HTR-8/SVneo (cell line): Measurements from ENCODE around the gene ANGPTL4.
"Not testable (repeated sequence)": the region's sequence is repeated elsewhere in the genome, so short reads cannot be mapped to it uniquely, and the experiment has no call there.

Source experiments
- DNase-seq: peaks from one replicate; pipeline ENCODE4 v3.0.0; 2011; ENCODE audit warnings: low spot score, mixed read lengths; ENCODE audit not compliant: insufficient read length
- FAIRE-seq: peaks from 2 replicates; lab custom pipeline; 2011; peaks lifted over from hg19 to GRCh38; lab: Jason Lieb, UNC

The ANGPTL4 gene

DNA sequence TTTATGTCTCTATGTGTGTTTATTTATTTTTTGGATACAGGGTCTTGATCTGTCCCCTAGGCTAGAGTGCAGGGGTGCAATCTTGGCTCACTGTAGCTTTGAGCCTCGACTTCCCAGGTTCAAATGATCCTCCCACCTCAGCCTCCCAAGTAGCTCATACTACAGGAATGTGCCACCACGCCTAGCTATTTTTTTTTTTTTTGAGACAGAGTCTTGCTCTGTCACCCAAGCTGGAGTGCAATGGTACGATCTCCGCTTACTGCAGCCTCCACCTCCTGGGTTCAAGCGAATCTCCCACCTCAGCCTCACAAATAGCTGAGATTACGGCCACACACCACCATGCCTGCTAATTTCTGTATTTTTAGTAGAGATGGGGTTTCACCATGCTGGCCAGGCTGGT, 5.0 kb upstream of the ANGPTL4 start:
- FAIRE-seq (no peak), DNase-seq (no peak)

DNA sequence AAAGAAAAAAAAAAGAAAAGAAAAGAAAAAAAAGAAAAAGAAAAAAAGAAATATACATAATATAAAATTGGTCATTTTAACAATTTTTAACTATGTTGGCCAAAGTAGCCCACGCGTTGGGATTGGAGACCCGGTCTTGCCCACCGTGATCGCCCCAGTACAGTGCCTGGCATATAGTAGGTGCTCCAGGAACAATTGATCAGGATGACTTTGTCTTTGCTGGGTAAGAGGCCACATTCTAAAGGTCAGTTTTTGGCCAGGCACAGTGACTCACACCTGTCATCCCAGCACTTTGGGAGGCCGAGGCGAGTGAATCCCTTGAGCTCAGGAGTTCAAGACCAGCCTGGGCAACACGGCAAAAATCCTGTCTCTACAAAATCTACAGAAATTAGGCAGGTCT, 3.8 kb upstream of the ANGPTL4 start:
- DNase-seq = no peak
- FAIRE-seq = no peak

DNA sequence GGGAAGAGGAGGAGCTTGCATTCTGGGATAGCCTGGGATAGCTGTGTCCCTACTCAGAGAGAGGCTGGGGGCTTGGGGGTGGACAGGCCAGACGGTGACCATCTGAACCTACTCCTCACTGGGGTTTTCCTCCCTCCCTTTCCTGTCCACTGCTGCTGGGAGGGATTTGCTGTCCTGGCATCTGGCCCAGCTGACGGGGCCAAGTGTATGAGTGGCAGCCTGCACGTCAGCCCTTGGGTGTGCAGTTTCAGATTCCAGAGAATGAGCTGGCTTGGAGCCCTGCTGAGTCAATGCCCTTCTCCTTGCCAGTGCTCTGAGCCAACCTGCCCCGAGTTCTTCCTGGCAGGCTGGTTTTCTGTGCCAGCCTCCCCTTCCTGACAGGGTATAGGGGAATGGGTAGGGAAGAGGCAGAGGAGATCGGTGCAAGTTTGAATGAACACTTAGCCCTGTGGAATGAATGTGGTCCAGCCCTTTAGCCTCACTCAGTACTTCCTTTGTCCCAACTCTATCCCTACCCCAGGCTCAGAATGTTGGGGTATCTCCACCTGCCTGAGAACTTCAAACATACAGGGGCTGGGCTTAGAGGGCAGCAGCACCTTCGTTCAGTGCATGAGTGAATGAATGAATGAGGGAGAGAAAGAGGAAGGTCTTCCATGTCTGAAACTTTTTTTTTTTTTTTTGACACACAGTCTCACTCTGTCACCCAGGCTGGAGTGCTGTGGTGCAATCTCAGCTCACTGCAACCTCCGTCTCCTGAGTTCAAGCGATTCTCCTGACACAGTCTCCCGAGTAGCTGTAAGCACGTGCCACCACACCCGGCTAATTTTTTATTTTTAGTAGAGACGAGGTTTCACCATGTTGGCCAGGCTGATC, 1.8 kb upstream of the ANGPTL4 start:
- DNase-seq (peak; percentile 95), FAIRE-seq (peak; percentile 97)

DNA sequence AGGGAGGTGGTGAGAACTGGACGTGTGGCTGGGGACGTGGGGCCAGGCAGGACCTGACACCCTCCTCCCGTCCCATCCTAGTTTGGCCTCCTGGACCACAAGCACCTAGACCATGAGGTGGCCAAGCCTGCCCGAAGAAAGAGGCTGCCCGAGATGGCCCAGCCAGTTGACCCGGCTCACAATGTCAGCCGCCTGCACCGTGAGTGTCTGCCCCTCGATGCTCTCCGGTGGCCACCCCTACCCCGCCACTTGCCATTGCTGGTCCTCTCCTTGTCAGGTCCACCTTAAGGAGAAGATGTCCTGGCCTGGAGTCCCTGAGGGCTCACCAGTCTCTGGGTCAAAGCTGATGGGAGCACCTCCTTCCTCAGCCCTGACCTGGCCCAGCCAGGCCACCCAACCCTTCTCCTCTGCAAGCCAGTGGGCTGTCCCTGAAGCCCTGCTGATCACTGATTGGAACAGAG, 2.2 kb downstream of the ANGPTL4 start:
- FAIRE-seq (no peak), DNase-seq (no peak)

DNA sequence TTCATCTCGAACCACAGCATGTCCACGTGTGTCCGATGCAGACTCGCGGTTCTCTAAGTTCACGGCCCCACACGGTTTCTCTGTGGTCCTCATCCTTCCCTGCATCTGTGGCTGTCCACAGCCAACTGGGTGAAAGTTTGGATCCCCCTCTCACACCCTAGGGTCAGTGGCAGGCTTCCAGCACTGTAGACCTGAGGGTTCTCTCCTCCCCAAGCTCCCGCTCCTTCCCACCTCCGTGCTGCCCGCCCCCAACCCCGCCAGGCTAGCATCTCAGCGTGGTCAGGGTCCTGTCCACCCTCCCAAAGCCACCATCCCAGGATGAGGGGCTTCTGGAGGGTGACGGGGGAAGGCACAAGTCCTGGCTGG, 3.0 kb downstream of the ANGPTL4 start:
- FAIRE-seq (peak; percentile 16), DNase-seq (no peak)

DNA sequence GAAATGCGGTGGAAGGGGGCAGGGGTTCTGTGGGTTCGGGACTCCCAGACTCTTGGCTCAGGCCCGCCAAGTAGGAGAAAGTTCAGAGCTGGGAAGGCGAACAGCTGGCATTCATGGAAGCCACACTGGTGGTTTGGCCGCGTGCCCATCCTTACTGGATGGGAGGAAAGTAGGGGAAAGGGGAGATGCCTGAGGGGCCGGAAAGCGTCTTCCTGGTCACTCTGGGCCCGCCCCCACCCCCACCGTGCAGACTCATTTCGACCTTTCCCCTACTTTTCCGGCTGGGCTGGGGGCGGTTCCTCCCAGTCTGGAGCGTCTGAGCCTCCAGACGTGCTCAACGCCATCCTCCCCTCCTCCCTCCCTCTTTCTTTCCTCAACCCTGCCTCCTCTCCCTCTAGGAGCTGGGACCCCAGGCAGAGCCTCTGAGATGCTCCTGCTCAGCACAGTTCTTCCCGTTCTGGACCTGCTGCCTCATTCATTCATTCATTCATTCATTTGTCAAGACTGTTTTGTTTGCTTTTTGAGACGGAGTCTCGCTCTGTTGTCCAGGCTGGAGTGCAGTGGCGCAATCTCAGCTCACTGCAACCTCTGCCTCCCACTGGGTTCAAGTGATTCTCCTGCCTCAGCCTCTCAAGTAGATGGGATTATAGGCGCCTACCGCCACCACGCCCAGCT, 3.5 kb downstream of the ANGPTL4 start:
- DNase-seq (peak; percentile 92), FAIRE-seq (peak; percentile 95)

DNA sequence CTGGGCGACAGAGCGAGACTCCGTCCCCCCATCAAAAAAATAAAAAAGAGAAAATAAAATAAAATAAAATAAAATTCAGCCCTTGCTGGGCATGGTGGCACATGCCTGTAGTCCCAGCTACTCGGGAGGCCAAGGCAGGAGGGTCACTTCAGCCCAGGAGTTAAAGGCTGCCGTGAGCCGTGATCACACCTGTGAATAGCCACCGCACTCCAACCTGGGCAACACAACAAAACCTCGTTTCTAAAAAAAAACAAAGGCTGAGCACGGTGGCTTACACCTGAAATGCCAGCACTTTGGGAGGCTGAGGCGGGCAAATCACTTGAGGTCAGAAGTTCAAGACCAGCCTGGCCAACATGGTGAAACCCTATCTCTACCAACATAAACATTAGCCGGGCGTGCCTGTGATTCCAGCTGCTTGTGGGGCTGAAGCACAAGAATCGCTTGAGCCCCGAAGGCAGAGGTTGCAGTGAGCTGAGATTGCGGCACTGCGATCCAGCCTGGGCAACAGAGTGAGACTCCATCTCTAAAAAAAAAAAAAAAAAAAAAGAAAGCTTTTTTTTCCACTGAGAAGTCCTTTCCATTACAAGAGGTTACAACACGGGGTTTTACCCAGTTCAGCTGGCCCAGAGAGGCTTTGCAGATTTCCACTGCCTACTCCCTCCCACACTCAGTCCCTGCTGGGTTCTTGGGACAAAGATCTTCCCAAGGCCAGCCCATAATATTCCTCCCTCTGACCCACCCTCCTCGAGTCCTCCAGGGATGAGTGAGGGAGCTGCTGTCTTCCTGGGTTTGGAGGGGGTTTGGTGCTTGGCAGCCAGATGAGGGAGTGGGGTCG, 6.4 kb downstream of the ANGPTL4 start:
- no peak for FAIRE-seq
- DNase-seq = no peak

DNA sequence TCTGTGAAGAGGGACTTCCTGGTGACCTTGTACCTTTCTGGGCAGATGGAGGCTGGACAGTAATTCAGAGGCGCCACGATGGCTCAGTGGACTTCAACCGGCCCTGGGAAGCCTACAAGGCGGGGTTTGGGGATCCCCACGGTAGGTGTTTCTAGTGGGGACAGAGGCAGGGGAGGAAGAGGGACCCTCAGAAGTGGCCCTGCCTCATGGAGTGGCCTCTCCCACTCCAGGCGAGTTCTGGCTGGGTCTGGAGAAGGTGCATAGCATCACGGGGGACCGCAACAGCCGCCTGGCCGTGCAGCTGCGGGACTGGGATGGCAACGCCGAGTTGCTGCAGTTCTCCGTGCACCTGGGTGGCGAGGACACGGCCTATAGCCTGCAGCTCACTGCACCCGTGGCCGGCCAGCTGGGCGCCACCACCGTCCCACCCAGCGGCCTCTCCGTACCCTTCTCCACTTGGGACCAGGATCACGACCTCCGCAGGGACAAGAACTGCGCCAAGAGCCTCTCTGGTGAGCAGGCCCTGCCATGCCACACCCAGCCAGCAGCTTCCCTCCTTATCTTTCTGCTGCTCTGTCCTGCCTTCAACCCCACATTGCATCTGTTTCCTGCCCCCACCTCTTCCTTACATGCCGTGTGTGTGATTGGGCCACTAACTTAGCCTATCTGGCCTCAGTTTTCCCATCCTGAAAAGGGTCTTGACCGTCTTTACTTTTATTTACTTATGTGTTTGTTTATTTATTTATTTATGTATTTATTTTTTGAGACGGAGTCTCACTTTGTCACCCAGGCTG, 7.3 kb downstream of the ANGPTL4 start:
- FAIRE-seq = no peak

DNA sequence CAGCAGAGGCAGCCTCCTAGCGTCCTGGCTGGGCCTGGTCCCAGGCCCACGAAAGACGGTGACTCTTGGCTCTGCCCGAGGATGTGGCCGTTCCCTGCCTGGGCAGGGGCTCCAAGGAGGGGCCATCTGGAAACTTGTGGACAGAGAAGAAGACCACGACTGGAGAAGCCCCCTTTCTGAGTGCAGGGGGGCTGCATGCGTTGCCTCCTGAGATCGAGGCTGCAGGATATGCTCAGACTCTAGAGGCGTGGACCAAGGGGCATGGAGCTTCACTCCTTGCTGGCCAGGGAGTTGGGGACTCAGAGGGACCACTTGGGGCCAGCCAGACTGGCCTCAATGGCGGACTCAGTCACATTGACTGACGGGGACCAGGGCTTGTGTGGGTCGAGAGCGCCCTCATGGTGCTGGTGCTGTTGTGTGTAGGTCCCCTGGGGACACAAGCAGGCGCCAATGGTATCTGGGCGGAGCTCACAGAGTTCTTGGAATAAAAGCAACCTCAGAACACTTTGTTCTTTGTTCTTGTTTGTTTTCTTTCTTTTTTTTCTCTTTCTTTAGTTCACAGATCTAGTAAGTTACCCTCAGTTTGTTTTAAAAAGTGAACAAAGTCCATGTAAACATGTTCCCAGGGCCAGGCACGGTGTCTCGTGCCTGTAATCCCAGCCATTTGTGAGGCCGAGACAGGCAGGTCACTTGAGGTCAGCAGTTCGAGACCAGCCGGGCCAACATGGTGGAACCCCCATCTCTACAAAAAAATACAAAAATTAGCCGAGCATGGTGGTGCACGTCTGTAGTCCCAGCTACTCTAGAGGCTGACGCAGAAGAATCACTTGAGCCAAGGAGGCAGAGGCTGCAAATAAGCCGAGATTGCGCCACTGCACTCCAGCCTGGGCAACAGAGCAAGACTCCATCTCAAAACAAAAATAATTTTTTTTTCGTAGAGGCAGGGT, 10.2 kb downstream of the ANGPTL4 start:
- FAIRE-seq (no peak), DNase-seq (no peak)

More for the DNA sequence above, 7.3 kb downstream of the ANGPTL4 start:
- no peak for DNase-seq

DNA sequence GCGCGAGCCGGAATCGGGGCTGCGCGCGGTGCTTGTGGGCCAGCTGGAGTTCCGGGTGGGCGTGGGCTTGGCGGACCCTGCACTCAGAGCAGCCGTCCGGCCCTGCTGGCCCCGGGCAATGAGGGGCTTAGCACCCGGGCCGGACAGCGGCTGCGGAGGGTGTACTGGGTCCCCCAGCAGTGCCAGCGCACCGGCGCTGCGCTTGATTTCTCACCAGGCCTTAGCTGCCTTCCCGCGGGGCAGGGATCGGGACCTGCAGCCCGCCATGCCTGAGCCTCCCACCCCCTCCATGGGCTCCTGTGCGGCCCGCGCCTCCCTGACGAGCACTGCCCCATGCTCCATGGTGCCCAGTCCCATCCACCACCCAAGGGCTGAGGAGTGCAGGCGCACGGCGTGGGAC, 11.8 kb downstream of the ANGPTL4 start:
- DNase-seq, FAIRE-seq: not testable (repeated sequence)

DNA sequence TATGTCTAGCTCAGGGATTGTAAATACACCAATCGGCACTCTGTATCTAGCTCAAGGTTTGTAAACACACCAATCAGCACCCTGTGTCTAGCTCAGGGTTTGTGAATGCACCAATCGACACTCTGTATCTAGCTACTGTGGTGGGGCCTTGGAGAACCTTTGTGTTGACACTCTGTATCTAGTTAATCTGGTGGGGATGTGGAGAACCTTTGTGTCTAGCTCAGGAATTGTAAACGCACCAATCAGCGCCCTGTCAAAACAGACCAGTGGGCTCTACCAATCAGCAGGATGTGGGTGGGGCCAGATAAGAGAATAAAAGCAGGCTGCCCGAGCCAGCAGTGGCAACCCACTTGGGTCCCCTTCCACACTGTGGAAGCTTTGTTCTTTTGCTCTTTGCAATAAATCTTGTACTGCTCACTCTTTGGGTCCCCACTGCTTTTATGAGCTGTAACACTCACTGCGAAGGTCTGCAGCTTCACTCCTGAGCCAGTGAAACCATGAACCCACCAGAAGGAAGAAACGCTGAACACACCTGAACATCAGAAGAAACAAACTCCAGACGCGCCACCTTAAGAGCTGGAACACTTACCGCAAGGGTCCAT, 12.5 kb downstream of the ANGPTL4 start:
- DNase-seq, FAIRE-seq: not testable (repeated sequence)

DNA sequence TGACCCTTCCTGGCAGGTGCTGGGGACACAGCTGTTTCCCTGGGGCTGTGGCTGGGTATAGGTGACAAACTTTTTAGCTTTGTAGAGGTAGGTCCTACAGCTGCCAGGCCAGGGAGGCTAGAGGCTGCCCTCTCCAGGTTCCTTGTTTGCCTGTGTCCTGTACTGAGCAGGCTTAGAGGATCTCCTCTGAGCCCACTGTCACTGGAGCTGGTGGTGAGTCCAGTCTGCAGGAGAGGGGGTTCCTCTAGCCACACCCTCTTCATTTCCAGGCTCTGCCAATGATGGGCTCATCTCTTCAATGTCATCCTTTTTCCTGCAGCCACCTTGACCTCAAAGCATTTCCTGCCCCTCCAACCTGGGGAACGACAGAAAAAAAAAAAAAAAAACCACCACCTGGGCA, 13.6 kb downstream of the ANGPTL4 start:
- FAIRE-seq = no peak
- DNase-seq = no peak

DNA sequence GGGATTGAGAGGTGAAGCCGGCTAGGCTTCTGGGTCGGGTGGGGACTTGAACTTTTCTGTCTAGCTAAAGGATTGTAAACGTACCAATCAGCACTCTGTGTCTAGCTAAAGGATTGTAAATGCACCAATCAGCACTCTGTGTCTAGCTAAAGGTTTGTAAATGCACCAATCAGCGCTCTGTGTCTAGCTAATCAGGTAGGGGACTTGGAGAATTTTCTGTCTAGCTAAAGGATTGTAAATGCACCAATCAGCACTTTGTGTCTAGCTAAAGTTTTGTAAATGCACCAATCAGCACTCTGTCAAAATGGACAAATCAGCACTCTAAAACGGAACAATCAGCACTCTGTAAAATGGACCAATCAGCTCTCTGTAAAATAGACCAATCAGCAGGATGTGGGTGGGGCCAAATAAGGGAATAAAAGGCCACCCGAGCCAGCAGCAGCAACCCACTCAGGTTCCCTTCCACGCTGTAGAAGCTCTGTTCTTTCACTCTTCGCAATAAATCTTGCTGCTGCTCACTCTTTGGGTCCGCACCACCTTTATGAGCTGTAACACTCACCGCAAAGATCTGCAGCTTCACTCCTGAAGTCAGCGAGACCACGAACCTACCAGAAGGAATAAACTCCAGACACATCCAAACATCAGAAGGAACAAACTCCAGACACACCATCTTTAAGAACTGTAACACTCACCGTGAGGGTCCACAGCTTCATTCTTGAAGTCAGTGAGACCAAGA, 15.4 kb downstream of the ANGPTL4 start:
- FAIRE-seq, DNase-seq: not testable (repeated sequence)

DNA sequence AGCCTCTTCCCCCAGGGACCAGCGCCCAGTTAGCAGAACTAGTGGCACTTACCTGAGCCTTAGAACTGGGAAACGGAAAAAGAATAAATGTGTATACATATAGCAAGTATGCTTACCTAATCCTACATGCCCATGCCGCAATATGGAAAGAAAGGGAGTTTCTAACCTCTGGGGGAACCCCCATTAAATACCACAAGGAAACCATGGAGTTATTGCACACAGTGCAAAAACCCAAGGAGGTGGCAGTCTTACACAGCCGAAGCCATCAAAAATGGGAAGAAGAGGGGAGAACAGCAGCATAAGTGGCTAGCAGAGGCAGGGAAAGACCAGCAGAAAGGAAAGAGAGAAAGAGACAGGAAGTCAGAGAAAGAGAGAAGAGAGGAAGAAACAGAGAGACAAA, 20.6 kb downstream of the ANGPTL4 start:
- DNase-seq, FAIRE-seq: not testable (repeated sequence)

DNA sequence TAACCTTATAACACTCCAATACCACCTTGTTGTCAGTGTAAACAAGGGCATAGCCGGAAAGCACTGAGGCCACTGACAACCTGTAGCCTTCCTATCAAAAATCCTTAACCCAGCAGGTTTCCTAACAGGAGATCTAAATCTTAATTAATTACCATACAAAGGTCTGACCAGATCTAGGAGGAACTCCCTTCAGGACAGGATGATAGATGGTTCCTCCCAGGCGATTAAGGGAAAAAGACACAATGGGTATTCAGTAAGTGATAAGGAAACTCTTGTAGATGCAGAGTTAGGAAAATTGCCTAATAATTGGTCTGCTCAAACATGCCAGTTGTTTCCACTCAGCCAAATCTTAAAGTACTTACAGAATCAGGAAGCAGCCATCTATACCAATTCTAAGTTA, 21.1 kb downstream of the ANGPTL4 start:
- not testable (repeated sequence) for DNase-seq, FAIRE-seq

DNA sequence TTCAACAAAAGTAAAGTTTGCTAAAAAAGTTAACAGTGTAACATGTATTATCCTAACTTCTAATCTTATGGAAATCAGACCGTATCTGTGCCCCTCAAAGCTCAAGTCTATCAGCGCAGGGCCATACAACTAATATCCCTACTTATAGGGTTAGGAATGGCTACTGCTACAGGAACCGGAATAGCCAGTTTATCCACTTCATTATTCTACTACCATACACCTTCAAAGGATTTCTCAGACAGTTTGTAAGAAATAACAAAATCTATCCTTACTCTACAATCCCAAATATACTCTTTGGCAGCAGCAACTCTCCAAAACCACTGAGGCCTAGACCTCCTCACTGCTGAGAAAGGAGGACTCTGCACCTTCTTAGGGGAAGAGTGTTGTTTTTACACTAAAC, 21.6 kb downstream of the ANGPTL4 start:
- FAIRE-seq, DNase-seq: not testable (repeated sequence)

DNA sequence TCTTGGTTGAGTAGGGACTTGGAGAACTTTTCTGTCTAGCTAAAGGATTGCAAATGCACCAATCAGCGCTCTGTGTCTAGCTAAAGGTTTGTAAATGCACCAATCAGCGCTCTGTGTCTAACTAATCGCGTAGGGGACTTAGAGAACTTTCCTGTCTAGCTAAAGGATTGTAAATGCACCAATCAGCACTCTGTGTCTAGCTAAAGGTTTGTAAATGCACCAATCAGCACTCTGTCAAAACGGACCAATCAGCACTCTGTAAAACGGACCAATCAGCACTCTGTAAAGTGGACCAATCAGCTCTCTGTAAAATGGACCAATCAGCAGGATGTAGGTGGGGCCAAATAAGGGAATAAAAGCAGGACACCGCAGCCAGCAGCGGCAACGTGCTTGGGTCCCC, 22.5 kb downstream of the ANGPTL4 start:
- FAIRE-seq = not testable (repeated sequence)

DNA sequence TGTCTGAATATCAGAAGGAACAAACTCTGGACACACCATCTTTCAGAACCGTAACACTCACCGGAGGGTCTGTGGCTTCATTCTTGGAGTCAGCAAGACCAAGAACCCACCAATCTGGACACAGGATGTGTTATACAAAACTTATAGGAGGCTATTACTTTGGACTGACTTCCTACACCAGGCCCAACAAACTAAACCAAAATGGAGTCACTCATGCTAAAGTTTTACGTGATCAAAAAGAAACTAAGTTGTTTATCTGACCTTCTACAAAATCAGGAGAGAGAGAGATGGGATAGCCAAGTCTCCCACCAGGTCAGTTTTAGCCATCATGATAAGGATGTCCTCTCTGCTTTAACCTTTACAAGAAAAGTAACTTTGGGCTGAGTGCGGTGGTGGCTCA, 23.0 kb downstream of the ANGPTL4 start:
- FAIRE-seq (no peak), DNase-seq (no peak)

More for the DNA sequence above, 22.5 kb downstream of the ANGPTL4 start:
- not testable (repeated sequence) for DNase-seq
